Heart right ventricle (tissue), 16 donors: ENCODE data around the gene RDH5. TPM values are rescaled to one million over a fixed set of nuclear protein-coding genes. Genes with fewer than 3 reads are reported as not detected.

ENCODE experiments used
- ATAC-seq, 8 donors: fragments of 200-7000 bp; cut with Tn5 transposase; one replicate each; pipeline ENCODE4 v1.9.1; 2020; ENCODE audit warnings: mild to moderate bottlenecking in 8 of 8, moderate library complexity in 8 of 8, moderate number of reproducible peaks in 1 of 8
- DNase-seq, 2 donors: peaks; one replicate each; pipeline ENCODE4 v3.0.0-alpha.2; 2020
- H3K27ac ChIP-seq, 10 donors: fragments of 200-600 bp; sonication (generic) in 2 of 10; one replicate each; pipeline versions ENCODE4 v1.5.0 to v1.8.0; 2020 to 2022; ENCODE audit warnings: mild to moderate bottlenecking in 3 of 10
- H3K27me3 ChIP-seq, 7 donors: fragments of 200-600 bp; one replicate each; pipeline ENCODE4 v1.8.0; 2021 to 2022; ENCODE audit warnings: mild to moderate bottlenecking in 2 of 7
- H3K36me3 ChIP-seq, 9 donors: fragments of 200-600 bp; sonication (generic) in 1 of 9; one replicate each; pipeline versions ENCODE4 v1.5.0 to v1.8.0; 2020 to 2022; ENCODE audit warnings: mild to moderate bottlenecking in 2 of 9
- H3K4me1 ChIP-seq, 9 donors: fragments of 200-600 bp; sonication (generic) in 1 of 9; one replicate each; pipeline versions ENCODE4 v1.5.0 to v1.8.0; 2020 to 2022; ENCODE audit warnings: mild to moderate bottlenecking in 4 of 9
- H3K4me3 ChIP-seq, 10 donors: fragments of 200-600 bp; sonication (generic) in 2 of 10; one replicate each; pipeline versions ENCODE4 v1.5.0 to v1.8.0; 2020 to 2022; ENCODE audit warnings: mild to moderate bottlenecking in 7 of 10, moderate library complexity in 2 of 10
- H3K9me3 ChIP-seq, 11 donors: fragments of 200-600 bp in 10 of 11; sonication (generic) in 2 of 11; one replicate each; pipeline versions ENCODE4 v1.5.0 to v1.8.0; 2013 to 2022; ENCODE audit warnings: mild to moderate bottlenecking in 2 of 11, control low read depth in 1 of 11, moderate library complexity in 1 of 11
- CTCF ChIP-seq, 9 donors: fragments of 200-600 bp; sonication (generic) in 2 of 9; IDR thresholded peaks; one replicate each; pipeline versions ENCODE4 v1.5.0 to v1.8.0; 2021 to 2022; ENCODE audit warnings: antibody characterized with exemption in 9 of 9, mild to moderate bottlenecking in 5 of 9, moderate library complexity in 1 of 9
- WGBS, 2 donors: extraction: QIAGEN DNeasy Blood & Tissue Kit; methylation state at CpG; one replicate each; pipeline ENCODE4 v1.1.7; 2013; ENCODE audit warnings: inconsistent platforms in 1 of 2; 5-methylcytosine and 5-hydroxymethylcytosine counted together
- intact Hi-C, 10 donors: fragments of 100-400 bp; cut with DNase I; formaldehyde crosslinking; loops; one replicate each; pipeline versions ENCODE4 v1.11.1 to v1.14.2; 2022
- polyA plus RNA-seq, 2 donors: library from polyadenylated mRNA; stranded (reverse); fragments of 200-250 nt; gene quantifications; one replicate each; pipeline ENCODE4 v1.2.3, GENCODE V29; 2013
- total RNA-seq, 10 donors: library from RNA; stranded (reverse); fragmentation: NEBNext Ultra II Directional in 3 of 10; extraction: Animal tissue kit (Norgen Biotek cat#: 25700) in 3 of 10; gene quantifications; one replicate each; pipeline versions ENCODE4 v1.2.1 to v1.2.4, GENCODE V29; 2021 to 2023
- donor health status: Arrhythmogenic right ventricular cardiomyopathy.
- donor health status: ischemic (EF 13 %, LVEDD 7.1; RV severe dilation, severe dysfunction).
- donor health status: healthy with polysubstance abuse.
- donor health status: DM: no; HTN: yes; CAD: no.
- donor health status: DM: no; HTN: no; CAD: no.
- donor health status: ischemic (EF 25% LVEDD 6.9; RV normal size, moderate dysfunction).
- donor health status: ischemic (EF 25% LVEDD 5.7; RV mildly dilated, moderate dysfunction).
- donor health status: healthy.
- donor health status: DM: yes; HTN: yes; CAD: no.
- donor health status: Ischemic cardiomyopathy.
- donor health status: ischemic (EF 35%, LVEDD 5.7; RV mildly dilated, moderate dysfunction).
- donor health status: nonischemic (EF 11% LVEDD 7.7; RV severe dilation, severe dysfunction).
- donor health status: DM: yes; HTN: yes; CAD: no.
- donor health status: PGD.
- donor health status: ischemic (EF 29% LVEDD 5.4; RV normal size, mild dysfunction).
- donor health status: nonischemic (EF 23%, LVEDD 6.1; RV moderate dilation, normal function).

Gene RDH5
- total and polyA plus RNA-seq, 12 donors: 4.9 to 54.5 (median 15.2) TPM

GRCh38 chr12:55727643-55728185, 7.5 kb downstream of the RDH5 start:
- Histone ChIP-seq H3K4me1 (peaks cover 20 to 70% (median 63%) of the 10 kb centered on the region in 9 donors), H3K36me3 (peaks cover 0 to 48% (median 29%) of the 10 kb centered on the region in 9 donors), H3K4me3 (peak overlapping the region; percentile 66 to 98 (median 87)), H3K27ac (peak overlapping the region; percentile 96 to 100 (median 99)), H3K9me3 (no peaks in the 10 kb centered on the region), H3K27me3 (no peaks in the 10 kb centered on the region)
- peak in 6 of 8 donors; percentile 0 to 11 (median 2) for ATAC-seq
- no peak for TF ChIP-seq CTCF (IDR thresholded peaks at IDR 0.05)
- 5 to 15% methylated on average over 9 of the region's 9 CpGs for WGBS, 2 donors
- peak in 1 of 2 donors; percentile 56 for DNase-seq
- intact Hi-C loops: loop anchor here in 3 of 10 donors (2.0 to 5.0 kb wide), 3 partner anchors 19 to 70 kb away; a partner anchor contains a TSS

DNA sequence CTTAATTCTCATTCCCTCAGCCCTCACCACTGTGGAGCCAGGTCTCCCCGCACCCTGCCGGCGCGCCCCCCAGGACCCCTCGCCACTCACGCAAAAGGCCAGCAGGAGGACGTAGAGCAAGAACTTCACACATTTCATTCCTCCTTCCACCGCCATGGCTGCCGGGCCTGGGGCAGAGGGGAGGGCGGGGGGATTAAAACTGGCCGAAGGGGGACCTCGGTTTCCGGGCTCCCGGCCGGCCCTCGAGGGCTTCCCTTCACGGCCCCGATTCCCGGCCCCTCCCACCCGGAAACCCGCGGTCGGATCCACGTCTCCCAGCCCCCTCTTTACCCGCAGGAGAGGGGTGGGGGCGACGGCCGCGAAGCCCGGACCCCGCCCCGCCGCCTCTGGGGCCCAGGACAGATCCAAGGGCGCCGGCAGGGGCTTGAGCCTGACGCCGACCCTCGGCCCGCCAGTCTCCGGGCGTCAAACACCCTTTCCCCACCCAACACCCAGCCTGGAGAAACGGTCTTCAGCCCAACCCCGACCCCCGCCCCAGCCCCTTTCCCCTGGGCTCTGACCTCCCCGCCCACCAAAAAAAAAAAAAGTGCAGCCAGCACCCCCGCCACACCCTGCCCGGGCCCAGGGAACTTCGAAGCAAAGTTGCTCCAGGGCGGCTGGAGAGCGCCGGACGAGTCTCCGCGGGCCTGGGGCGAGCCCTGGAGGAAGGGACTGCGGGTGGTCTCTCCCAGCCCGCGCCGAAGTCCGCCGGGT, 8.2 kb downstream of the RDH5 start:
- H3K36me3 ChIP-seq: peaks cover 0 to 43% (median 29%) of the 10 kb centered on the region in 9 donors
- peak overlapping the region; percentile 66 to 98 (median 87) for H3K4me3 ChIP-seq
- 0% methylated on average over 51 to 61 of the region's 61 CpGs for WGBS, 2 donors
- ATAC-seq (peak; percentile 34 to 68 (median 61)), DNase-seq (peak; percentile 83 to 87)
- no peak for TF ChIP-seq CTCF (IDR thresholded peaks at IDR 0.05)
- H3K9me3 ChIP-seq: no peaks in the 10 kb centered on the region
- H3K27ac ChIP-seq: peak overlapping the region; percentile 96 to 100 (median 99)
- H3K27me3 ChIP-seq: no peaks in the 10 kb centered on the region
- intact Hi-C loops: loop anchor here in 3 of 10 donors (2.0 to 5.0 kb wide), 3 partner anchors 20 to 71 kb away; a partner anchor contains a TSS
- peaks cover 20 to 68% (median 59%) of the 10 kb centered on the region in 9 donors for H3K4me1 ChIP-seq

DNA sequence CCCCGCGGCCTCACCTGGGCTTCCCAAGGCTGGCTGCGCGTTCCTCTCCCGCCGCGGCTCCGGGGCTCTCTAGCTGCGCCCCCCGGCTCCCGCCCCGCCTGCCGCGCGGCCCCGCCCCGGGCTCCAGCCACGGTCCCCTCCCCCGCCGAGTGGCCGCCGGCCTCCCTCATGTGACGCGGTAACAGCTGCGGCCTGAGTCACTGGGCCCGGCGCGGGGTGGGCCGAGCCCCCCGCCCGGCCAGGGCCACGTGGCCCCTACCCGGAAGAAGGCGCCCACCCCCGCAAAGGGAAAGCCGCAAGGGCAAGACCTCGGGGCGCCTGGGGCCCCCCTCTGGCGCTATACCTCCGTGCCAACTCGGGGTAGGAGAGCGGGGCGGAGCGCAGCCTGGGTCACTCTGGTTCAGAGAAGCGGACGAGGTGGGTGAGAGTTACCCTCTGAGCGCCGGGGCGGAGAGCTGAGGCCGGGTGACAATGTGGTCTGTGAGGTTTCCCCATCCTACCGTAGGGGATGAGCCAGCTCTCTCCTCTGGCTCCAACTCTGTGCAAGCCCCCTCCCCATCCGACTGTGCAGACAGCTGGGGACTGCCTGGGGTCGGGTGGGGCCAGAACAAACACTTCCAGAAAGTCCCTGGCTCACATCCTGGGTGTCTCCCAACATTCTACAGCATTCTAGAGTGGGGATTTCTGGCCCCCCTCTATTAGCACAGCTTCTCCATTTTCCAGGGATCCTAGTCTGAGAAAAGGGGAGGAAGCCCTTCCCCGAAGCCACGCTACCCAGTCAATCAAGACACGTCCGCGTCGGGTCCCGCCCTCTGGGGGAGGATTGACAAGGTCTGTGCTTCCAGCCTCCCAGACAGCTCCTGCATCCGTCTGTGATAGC, 9.0 kb downstream of the RDH5 start, which contains the start of gene CD63:
Gene CD63, minus strand, starts transcription at position 71 of the 880 bp plus-strand sequence. CDS start 668 bp downstream, outside the sequence.
- Histone ChIP-seq H3K4me3 (peak within 1 kb of the TSS; percentile 66 to 98 (median 87)), H3K36me3 (peaks cover 0 to 35% (median 24%) of the 10 kb centered on the region in 9 donors), H3K9me3 (no peaks in the 10 kb centered on the region), H3K27ac (peak within 1 kb of the TSS; percentile 96 to 100 (median 99)), H3K27me3 (no peaks in the 10 kb centered on the region), H3K4me1 (peaks cover 14 to 60% (median 51%) of the 10 kb centered on the region in 9 donors)
- WGBS, 2 donors: 0 to 1% methylated on average over 46 to 61 of the region's 61 CpGs
- ATAC-seq (peak; percentile 86 to 93 (median 90)), DNase-seq (peak; percentile 91 to 94)
- no peak for TF ChIP-seq CTCF (IDR thresholded peaks at IDR 0.05)
- intact Hi-C loops: loop anchor here in 3 of 10 donors (2.0 to 5.0 kb wide), 3 partner anchors 20 to 72 kb away; a partner anchor contains a TSS
